ENCODE measurements around the gene LRRK1. TPM values are rescaled to one million over a fixed set of nuclear protein-coding genes. Genes with fewer than 3 reads are reported as not detected.

The LRRK1 gene
- total RNA-seq, 1 donor from 2014 or later: not detected

GRCh38 chr15:101067660-101068522, 148.7 kb downstream of the LRRK1 start:
- no peaks in the 10 kb centered on the region for H3K79me2 ChIP-seq (ENCODE audit: low read depth)
- H3F3A ChIP-seq (ENCODE audit: low read depth): peaks cover 36% of the 10 kb centered on the region
- H3K9ac ChIP-seq: no peak overlapping the region
- peak overlapping the region; percentile 87 for H3K27ac ChIP-seq
- H2AFZ ChIP-seq (replicated peaks): peak overlapping the region; percentile 77
- no peak overlapping the region for H3K4me3 Mint-ChIP-seq
- H3K9me3 Mint-ChIP-seq: no peaks in the 10 kb centered on the region
- peaks cover 56% of the 10 kb centered on the region for H3K4me1 Mint-ChIP-seq
- no peaks in the 10 kb centered on the region for H4K20me1 ChIP-seq (ENCODE audit: low read depth)
- H3K36me3 Mint-ChIP-seq: no peaks in the 10 kb centered on the region
- H3K36me3 ChIP-seq: no peaks in the 10 kb centered on the region
- H3K9me3 ChIP-seq (ENCODE audit: low read depth): no peaks in the 10 kb centered on the region
- no peak for TF ChIP-seq EZH2 (IDR thresholded peaks at IDR 0.05)
- peaks cover 2% of the 10 kb centered on the region for H3K27me3 Mint-ChIP-seq (ENCODE audit: insufficient read depth, low read depth)
- peaks cover 45% of the 10 kb centered on the region for H3K4me1 ChIP-seq
- no peak overlapping the region for H3K4me3 ChIP-seq
- no peak overlapping the region for H3K27ac Mint-ChIP-seq
- DNase-seq (ENCODE audit: low spot score): no peak
- H3K27me3 ChIP-seq: no peaks in the 10 kb centered on the region
- H3K4me2 ChIP-seq: peak overlapping the region; percentile 60

- H4K20me1 ChIP-seq (ENCODE audit: low read depth): no peaks in the 10 kb centered on the region
- no peak overlapping the region for H3K4me3 Mint-ChIP-seq
- H3K27me3 ChIP-seq: no peaks in the 10 kb centered on the region
- no peak for TF ChIP-seq EZH2 (IDR thresholded peaks at IDR 0.05)
- TF ChIP-seq EZH2phosphoT487 (IDR thresholded peaks at IDR 0.05): no peak
- TF ChIP-seq CTCF (IDR thresholded peaks at IDR 0.05): no peak
- H3K36me3 ChIP-seq: no peaks in the 10 kb centered on the region
- H3K27ac ChIP-seq: peak overlapping the region; percentile 87
- DNase-seq (ENCODE audit: low spot score): no peak
- H3K4me1 Mint-ChIP-seq: peaks cover 50% of the 10 kb centered on the region
- peak overlapping the region; percentile 77 for H2AFZ ChIP-seq (replicated peaks)
- no peak overlapping the region for H3K9ac ChIP-seq
- H3K9me3 Mint-ChIP-seq: peaks cover 3% of the 10 kb centered on the region
- peaks cover 36% of the 10 kb centered on the region for H3F3A ChIP-seq (ENCODE audit: low read depth)
- H3K79me2 ChIP-seq (ENCODE audit: low read depth): no peaks in the 10 kb centered on the region
- no peak overlapping the region for H3K4me3 ChIP-seq
- H3K4me2 ChIP-seq: peak overlapping the region; percentile 60
- no peaks in the 10 kb centered on the region for H3K9me3 ChIP-seq (ENCODE audit: low read depth)
- peaks cover 3% of the 10 kb centered on the region for H3K27me3 Mint-ChIP-seq (ENCODE audit: insufficient read depth, low read depth)
- H3K4me1 ChIP-seq: peaks cover 39% of the 10 kb centered on the region
- peak overlapping the region; percentile 93 for H3K27ac Mint-ChIP-seq
- H3K36me3 Mint-ChIP-seq: no peaks in the 10 kb centered on the region
Observed at GRCh38 chr15:101068523-101068960, 149.4 kb downstream of the LRRK1 start.

- Histone ChIP-seq H3K9me3 (ENCODE audit: low read depth) (no peaks in the 10 kb centered on the region), H3K27ac (peak overlapping the region; percentile 87), H3K36me3 (no peaks in the 10 kb centered on the region), H3K4me3 (no peak overlapping the region), H3K79me2 (ENCODE audit: low read depth) (no peaks in the 10 kb centered on the region), H3K9ac (no peak overlapping the region), H3K27me3 (no peaks in the 10 kb centered on the region), H3K4me2 (peak overlapping the region; percentile 60), H4K20me1 (ENCODE audit: low read depth) (no peaks in the 10 kb centered on the region), H3F3A (ENCODE audit: low read depth) (peaks cover 36% of the 10 kb centered on the region), H2AFZ (replicated peaks) (peak overlapping the region; percentile 77), H3K4me1 (peaks cover 33% of the 10 kb centered on the region)
- Mint-ChIP-seq H3K9me3 (peaks cover 5% of the 10 kb centered on the region), H3K27ac (peak overlapping the region; percentile 93), H3K36me3 (no peaks in the 10 kb centered on the region), H3K27me3 (ENCODE audit: insufficient read depth, low read depth) (peaks cover 8% of the 10 kb centered on the region), H3K4me3 (no peak overlapping the region), H3K4me1 (peaks cover 47% of the 10 kb centered on the region)
- peak; percentile 93 for DNase-seq (ENCODE audit: low spot score)
- no peak for TF ChIP-seq EZH2 (IDR thresholded peaks at IDR 0.05)
- TF ChIP-seq CTCF (IDR thresholded peaks at IDR 0.05): peak; percentile 54
Observed at GRCh38 chr15:101068961-101069653, 149.9 kb downstream of the LRRK1 start.

All from neural progenitor cell (in vitro differentiated cells).